HEK293 (cell line): ENCODE measurements around the gene MYO9B.

Experiments
- CTCF ChIA-PET: fragments of 350-600 bp; formaldehyde crosslinking; extraction: SDS; loops from one replicate; lab custom pipeline; 2021; ENCODE audit warnings: antibody characterized with exemption; lab: Yijun Ruan, JAX
- POLR2A ChIA-PET: fragments of 300-600 bp; formaldehyde crosslinking; extraction: SDS; loops from one replicate; lab custom pipeline; 2020; ENCODE audit warnings: antibody characterized with exemption, inconsistent platforms; lab: Yijun Ruan, JAX
- H3K27ac ChIP-seq: fragments of 200-500 bp; sonication (Bioruptor generic); 2 replicates; pipeline ENCODE4 v1.5.1; 2014; ENCODE audit warnings: low read depth, low read length, control low read depth, inconsistent platforms; ENCODE audit errors: extremely low read depth
- H3K36me3 ChIP-seq, 2 experiments: fragments of 200-500 bp in 1 of 2; sonication (Bioruptor generic) in 1 of 2; 1 replicate in 1 of 2; 2 replicates in 1 of 2; pipeline ENCODE4 v1.5.1; 2014 to 2017; ENCODE audit warnings: inconsistent platforms in 2 of 2, low read length in 2 of 2; ENCODE audit not compliant: control insufficient read depth in 2 of 2, insufficient read depth in 1 of 2
- H3K4me1 ChIP-seq: fragments of 200-500 bp; sonication (Bioruptor generic); 2 replicates; pipeline ENCODE4 v1.5.1; 2014; ENCODE audit warnings: mild to moderate bottlenecking, low read length, inconsistent platforms; ENCODE audit not compliant: control insufficient read depth, insufficient read depth
- H3K4me3 ChIP-seq: 2 replicates; pipeline ENCODE4 v1.5.1; 2011; ENCODE audit warnings: low read depth, mild to moderate bottlenecking, control low read depth, low read length, moderate library complexity
- H3K9me3 ChIP-seq: fragments of 200-500 bp; sonication (Bioruptor generic); 2 replicates; pipeline ENCODE4 v1.5.1; 2014; ENCODE audit warnings: low read depth, low read length, inconsistent platforms; ENCODE audit not compliant: control insufficient read depth, insufficient read depth
- HIC1 ChIP-seq: fragments of 450-650 bp; formaldehyde crosslinking; IDR thresholded peaks from 2 replicates; pipeline ENCODE4 v1.5.1; 2016; ENCODE audit warnings: missing biosample characterization, missing genetic modification characterization
- HOXD13 ChIP-seq: sonication (generic); formaldehyde crosslinking; IDR thresholded peaks from 2 replicates; pipeline ENCODE4 v1.8.0; 2022; ENCODE audit warnings: missing genetic modification reagents, borderline replicate concordance
- KLF10 ChIP-seq: fragments of 450-650 bp; IDR thresholded peaks from 2 replicates; pipeline ENCODE4 v1.5.1; 2018; ENCODE audit warnings: missing biosample characterization, mild to moderate bottlenecking, missing genetic modification characterization
- MYNN ChIP-seq: fragments of 450-650 bp; formaldehyde crosslinking; IDR thresholded peaks from 2 replicates; pipeline ENCODE4 v1.5.1; 2016; ENCODE audit warnings: missing biosample characterization, missing genetic modification characterization, borderline replicate concordance
- REST ChIP-seq: fragments of 450-650 bp; formaldehyde crosslinking; IDR thresholded peaks from 2 replicates; pipeline ENCODE4 v1.5.1; 2016; ENCODE audit warnings: missing biosample characterization, missing genetic modification characterization
- TCF7L2 ChIP-seq: IDR thresholded peaks from 2 replicates; pipeline ENCODE4 v1.6.1; 2011; ENCODE audit warnings: low read depth, mild to moderate bottlenecking, inconsistent platforms, low read length, moderate library complexity, borderline replicate concordance
- TSHZ1 ChIP-seq: fragments of 450-650 bp; formaldehyde crosslinking; IDR thresholded peaks from 2 replicates; pipeline ENCODE4 v1.5.1; 2016; ENCODE audit warnings: missing biosample characterization, missing genetic modification characterization, borderline replicate concordance
- ZBTB10 ChIP-seq: fragments of 450-650 bp; formaldehyde crosslinking; IDR thresholded peaks from 2 replicates; pipeline ENCODE4 v1.5.1; 2016; ENCODE audit warnings: missing biosample characterization, missing genetic modification characterization
- ZIC2 ChIP-seq: fragments of 450-650 bp; formaldehyde crosslinking; IDR thresholded peaks from 2 replicates; pipeline ENCODE4 v1.5.1; 2016; ENCODE audit warnings: missing biosample characterization, missing genetic modification characterization
- ZNF148 ChIP-seq: fragments of 450-650 bp; formaldehyde crosslinking; IDR thresholded peaks from 2 replicates; pipeline ENCODE4 v1.5.0; 2017; ENCODE audit warnings: missing biosample characterization, missing genetic modification characterization, borderline replicate concordance
- ZNF157 ChIP-seq: fragments of 450-650 bp; formaldehyde crosslinking; IDR thresholded peaks from 2 replicates; pipeline ENCODE4 v1.5.1; 2016; ENCODE audit warnings: missing biosample characterization, missing genetic modification characterization
- ZNF292 ChIP-seq: fragments of 450-650 bp; formaldehyde crosslinking; IDR thresholded peaks from 2 replicates; pipeline ENCODE4 v1.5.1; 2016; ENCODE audit warnings: low read depth, missing biosample characterization, missing genetic modification characterization, borderline replicate concordance
- ZNF426 ChIP-seq: fragments of 450-650 bp; formaldehyde crosslinking; IDR thresholded peaks from 2 replicates; pipeline ENCODE4 v1.5.1; 2017; ENCODE audit warnings: missing biosample characterization, missing genetic modification characterization, mild to moderate bottlenecking, inconsistent platforms, moderate library complexity
- ZNF791 ChIP-seq: fragments of 450-650 bp; formaldehyde crosslinking; IDR thresholded peaks from 2 replicates; pipeline ENCODE4 v1.5.1; 2016; ENCODE audit warnings: missing biosample characterization, missing genetic modification characterization
- TF ChIP-seq, protein P1 (sequence below): fragments of 450-650 bp; formaldehyde crosslinking; IDR thresholded peaks from 2 replicates; pipeline ENCODE4 v1.5.1; 2016; ENCODE audit warnings: missing biosample characterization, missing genetic modification characterization

MYO9B gene

GRCh38 chr19:17063428-17063827 is 12.1 kb upstream of the MYO9B start:
- CTCF ChIA-PET = interaction anchor here (0.7 kb wide), 1 partner anchor 40 kb away, joined by 3 read pairs; no protein-coding TSS in a partner anchor
- no peak for TF ChIP-seq HIC1
- TF ChIP-seq MYNN (tag by site-specific recombination) = no peak
- TF ChIP-seq REST (tag by site-specific recombination) = no peak
- no peak for TF ChIP-seq ZNF791 (tag by site-specific recombination)
- no peak for TF ChIP-seq TCF7L2
- H3K4me1 ChIP-seq = no peaks in the 10 kb centered on the region
- POLR2A ChIA-PET = no interaction called here
- no peak overlapping the region for H3K27ac ChIP-seq
- H3K36me3 ChIP-seq = peaks cover 32 to 73% of the 10 kb centered on the region in 2 experiments
- no peaks in the 10 kb centered on the region for H3K9me3 ChIP-seq
- no peak overlapping the region for H3K4me3 ChIP-seq

DNA sequence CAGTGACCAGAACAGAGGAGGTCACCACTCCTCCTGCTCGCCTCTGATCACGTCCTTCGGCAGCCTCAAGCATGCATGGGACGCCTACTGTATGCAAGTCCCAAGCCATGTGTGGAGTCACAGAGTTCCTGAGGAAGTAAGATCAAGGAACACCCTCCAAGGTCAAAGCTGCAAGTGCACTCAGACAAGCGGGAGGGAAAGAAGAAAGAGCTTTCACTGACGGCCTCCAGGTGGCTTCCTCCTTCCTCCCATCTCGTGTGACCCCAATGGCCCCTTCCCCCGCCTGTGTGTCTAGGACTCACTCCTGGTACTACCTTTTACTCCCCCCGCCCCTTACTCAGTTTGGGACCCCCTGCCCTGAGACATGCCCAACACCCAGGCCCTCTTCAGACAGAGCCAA is 6.4 kb upstream of the MYO9B start:
- H3K9me3 ChIP-seq = no peaks in the 10 kb centered on the region
- no peak overlapping the region for H3K27ac ChIP-seq
- TF ChIP-seq ZNF148 (no peak), ZBTB10 (tag by site-specific recombination) (no peak), ZIC2 (no peak), ZNF426 (tag by site-specific recombination) (no peak), ZNF157 (tag by site-specific recombination) (no peak), KLF10 (no peak), TSHZ1 (no peak), HOXD13 (no peak), ZNF292 (tag by site-specific recombination) (no peak)
- TF ChIP-seq, protein P1, sequence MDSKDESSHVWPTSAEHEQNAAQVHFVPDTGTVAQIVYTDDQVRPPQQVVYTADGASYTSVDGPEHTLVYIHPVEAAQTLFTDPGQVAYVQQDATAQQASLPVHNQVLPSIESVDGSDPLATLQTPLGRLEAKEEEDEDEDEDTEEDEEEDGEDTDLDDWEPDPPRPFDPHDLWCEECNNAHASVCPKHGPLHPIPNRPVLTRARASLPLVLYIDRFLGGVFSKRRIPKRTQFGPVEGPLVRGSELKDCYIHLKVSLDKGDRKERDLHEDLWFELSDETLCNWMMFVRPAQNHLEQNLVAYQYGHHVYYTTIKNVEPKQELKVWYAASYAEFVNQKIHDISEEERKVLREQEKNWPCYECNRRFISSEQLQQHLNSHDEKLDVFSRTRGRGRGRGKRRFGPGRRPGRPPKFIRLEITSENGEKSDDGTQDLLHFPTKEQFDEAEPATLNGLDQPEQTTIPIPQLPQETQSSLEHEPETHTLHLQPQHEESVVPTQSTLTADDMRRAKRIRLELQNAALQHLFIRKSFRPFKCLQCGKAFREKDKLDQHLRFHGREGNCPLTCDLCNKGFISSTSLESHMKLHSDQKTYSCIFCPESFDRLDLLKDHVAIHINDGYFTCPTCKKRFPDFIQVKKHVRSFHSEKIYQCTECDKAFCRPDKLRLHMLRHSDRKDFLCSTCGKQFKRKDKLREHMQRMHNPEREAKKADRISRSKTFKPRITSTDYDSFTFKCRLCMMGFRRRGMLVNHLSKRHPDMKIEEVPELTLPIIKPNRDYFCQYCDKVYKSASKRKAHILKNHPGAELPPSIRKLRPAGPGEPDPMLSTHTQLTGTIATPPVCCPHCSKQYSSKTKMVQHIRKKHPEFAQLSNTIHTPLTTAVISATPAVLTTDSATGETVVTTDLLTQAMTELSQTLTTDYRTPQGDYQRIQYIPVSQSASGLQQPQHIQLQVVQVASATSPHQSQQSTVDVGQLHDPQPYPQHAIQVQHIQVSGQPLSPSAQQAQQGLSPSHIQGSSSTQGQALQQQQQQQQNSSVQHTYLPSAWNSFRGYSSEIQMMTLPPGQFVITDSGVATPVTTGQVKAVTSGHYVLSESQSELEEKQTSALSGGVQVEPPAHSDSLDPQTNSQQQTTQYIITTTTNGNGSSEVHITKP (tag by site-specific recombination) = no peak
- H3K4me3 ChIP-seq = no peak overlapping the region
- peaks cover 3% of the 10 kb centered on the region for H3K4me1 ChIP-seq
- CTCF ChIA-PET = interaction anchor here (0.5 to 1.8 kb wide), 7 partner anchors 12 to 287 kb away, joined by 3 to 7 read pairs (median 4); partner anchors contain the start of gene ANKLE1
- H3K36me3 ChIP-seq = peaks cover 32 to 80% of the 10 kb centered on the region in 2 experiments
- POLR2A ChIA-PET = interaction anchor here (0.6 kb wide), 1 partner anchor 248 kb away, joined by 4 read pairs; no protein-coding TSS in a partner anchor
